GM12878 (cell line): ENCODE results near the gene LARP4B. TPM values are rescaled to one million over a fixed set of nuclear protein-coding genes. Genes with fewer than 3 reads are reported as not detected.
A peak's percentile ranks its signal among the peaks of the same experiment; 100 is the strongest.

Experiments used
- ATAC-seq: fragments of 200-7000 bp; cut with Tn5 transposase; 3 replicates; pipeline ENCODE4 v1.9.1; 2020; ENCODE audit warnings: mild to moderate bottlenecking, moderate library complexity
- BruUV-seq: library from RNA; stranded (reverse); fragments of 400-500 nt; replicated peaks from 2 replicates; lab custom pipeline; 2021; lab: Mats Ljungman, UMichigan
- CTCF ChIA-PET: fragments of 300-600 bp; sonication (Branson Sonifier 250); formaldehyde crosslinking; extraction: SDS; loops from one replicate; lab custom pipeline; 2021; ENCODE audit warnings: inconsistent platforms; lab: Yijun Ruan, JAX
- POLR2A ChIA-PET: fragments of 350-600 bp; formaldehyde crosslinking; extraction: SDS; loops from one replicate; lab custom pipeline; 2021; ENCODE audit warnings: inconsistent platforms; lab: Charles Lee
- RAD21 ChIA-PET: fragments of 300-600 bp; sonication (Branson Sonifier 250); formaldehyde crosslinking; loops from one replicate; lab custom pipeline; 2023; ENCODE audit warnings: antibody characterized with exemption; ENCODE audit not compliant: unreplicated experiment; lab: Charles Lee
- SMC1A ChIA-PET: fragments of 300-600 bp; sonication (Branson Sonifier 250); formaldehyde crosslinking; loops from one replicate; lab custom pipeline; 2023; ENCODE audit not compliant: unreplicated experiment, uncharacterized antibody; lab: Charles Lee
- DNase-seq: peaks from one replicate; pipeline ENCODE4 v3.0.0-alpha.2; 2011; ENCODE audit warnings: low read depth, low spot score
- FAIRE-seq: peaks from 3 replicates; lab custom pipeline; 2011; peaks lifted over from hg19 to GRCh38; lab: Jason Lieb, UNC
- H2AFZ ChIP-seq: 2 replicates; pipeline ENCODE4 v1.6.0; 2011; ENCODE audit warnings: low read depth, low read length, control low read depth; ENCODE audit not compliant: control insufficient read depth
- H3K27ac ChIP-seq: 2 replicates; pipeline ENCODE4 v1.5.1; 2011; ENCODE audit warnings: control low read depth; ENCODE audit not compliant: control insufficient read depth, insufficient read depth
- H3K27me3 ChIP-seq, 2 experiments: replicated peaks in 1 of 2; 2 replicates each; pipeline versions ENCODE4 v1.6.0 to v1.6.1; 2011; ENCODE audit warnings: low read length in 1 of 2; ENCODE audit not compliant: control insufficient read depth in 2 of 2, insufficient read depth in 2 of 2
- H3K36me3 ChIP-seq, 2 experiments: 2 replicates each; pipeline ENCODE4 v1.5.1; 2011; ENCODE audit warnings: low read length in 1 of 2; ENCODE audit not compliant: control insufficient read depth in 2 of 2, insufficient read depth in 2 of 2
- H3K4me1 ChIP-seq: 2 replicates; pipeline ENCODE4 v1.6.1; 2011; ENCODE audit warnings: mild to moderate bottlenecking, low read length, moderate library complexity, mixed read lengths; ENCODE audit not compliant: control insufficient read depth, insufficient read depth
- H3K4me2 ChIP-seq: 2 replicates; pipeline ENCODE4 v1.6.0; 2011; ENCODE audit warnings: control low read depth; ENCODE audit not compliant: control insufficient read depth, insufficient read depth
- H3K4me3 ChIP-seq: fragments of 200-600 bp; sonication (generic); 2 replicates; pipeline ENCODE4 v1.5.1; 2016
- H3K79me2 ChIP-seq: 2 replicates; pipeline ENCODE4 v1.6.0; 2011; ENCODE audit warnings: low read length; ENCODE audit not compliant: control insufficient read depth, insufficient read depth
- H3K9ac ChIP-seq: 2 replicates; pipeline ENCODE4 v1.8.0; 2011; ENCODE audit warnings: low read length, control low read depth, mixed read lengths; ENCODE audit not compliant: control insufficient read depth, insufficient read depth
- H3K9me3 ChIP-seq: replicated peaks from 3 replicates; pipeline ENCODE4 v1.5.1; 2011; ENCODE audit warnings: mild to moderate bottlenecking, low read length; ENCODE audit not compliant: control insufficient read depth, insufficient read depth
- H4K20me1 ChIP-seq: 2 replicates; pipeline ENCODE4 v1.6.0; 2011; ENCODE audit not compliant: control insufficient read depth, insufficient read depth
- CEBPB ChIP-seq, 2 experiments: fragments of 150-350 bp in 1 of 2; IDR thresholded peaks; 2 replicates each; pipeline ENCODE4 v1.6.1; 2012 to 2014; ENCODE audit warnings: low read depth in 2 of 2, low read length in 2 of 2, borderline replicate concordance in 1 of 2, inconsistent platforms in 1 of 2
- CUX1 ChIP-seq: IDR thresholded peaks from 2 replicates; pipeline ENCODE4 v1.6.1; 2012; ENCODE audit warnings: improper control_type of control experiment, low read depth, low read length; ENCODE audit not compliant: insufficient replicate concordance
- GABPA ChIP-seq: IDR thresholded peaks from 2 replicates; pipeline ENCODE4 v1.6.1; 2014; ENCODE audit warnings: antibody characterized with exemption, low read depth, mild to moderate bottlenecking, inconsistent platforms
- JUNB ChIP-seq: IDR thresholded peaks from 2 replicates; pipeline ENCODE4 v1.6.1; 2016; ENCODE audit warnings: antibody characterized with exemption, mild to moderate bottlenecking
- MTA2 ChIP-seq: fragments of 450-650 bp; IDR thresholded peaks from 2 replicates; pipeline ENCODE4 v1.6.1; 2016; ENCODE audit warnings: low read depth, mild to moderate bottlenecking, moderate library complexity
- MYC ChIP-seq: IDR thresholded peaks from 2 replicates; pipeline ENCODE4 v1.6.1; 2011; ENCODE audit warnings: mild to moderate bottlenecking, low read length, moderate library complexity, inconsistent platforms; ENCODE audit not compliant: insufficient read depth, insufficient replicate concordance, insufficient read length, severe bottlenecking
- POLR2AphosphoS2 ChIP-seq: IDR thresholded peaks from 2 replicates; pipeline ENCODE4 v1.6.1; 2011; ENCODE audit warnings: low read depth, mild to moderate bottlenecking, low read length, improper control_type of control experiment, moderate library complexity
- WGBS: methylation state at CpG from one replicate; pipeline ENCODE4 v1.1.6; 2016; ENCODE audit warnings: low lambda C conversion rate; ENCODE audit not compliant: insufficient replicate concordance, insufficient coverage; ENCODE audit errors: missing lambda C conversion rate; 5-methylcytosine and 5-hydroxymethylcytosine counted together
- in situ Hi-C: fragments of 300-500 bp; cut with MboI; formaldehyde crosslinking; loops from 9 replicates; pipeline ENCODE4 v1.14.3; 2018; ENCODE audit warnings: mixed read lengths
- intact Hi-C: fragments of 100-400 bp; cut with micrococcal nuclease; formaldehyde crosslinking; loops from one replicate; pipeline ENCODE4 v1.14.2; 2022; ENCODE audit not compliant: unreplicated experiment
- polyA plus RNA-seq, 11 experiments: library from polyadenylated mRNA; depleted of rRNA in 4 of 11; unstranded in 6 of 11; stranded (reverse) in 5 of 11; fragments of >200 nt; fragmentation: Nextera tagmentation in 4 of 11; fragmentation: Illumina TruSeq in 1 of 11; extraction: Ambion mirVana in 4 of 11; extraction: Trizol in 1 of 11; gene quantifications; 1 replicate in 1 of 11; 2 replicates in 10 of 11; pipeline versions ENCODE4 v1.2.1 to v1.2.3, GENCODE V29; 2011 to 2016; ENCODE audit warnings: inconsistent platforms in 2 of 11, missing spikeins in 2 of 11, low read depth in 1 of 11
- total RNA-seq, 4 experiments: library from RNA; depleted of rRNA in 3 of 4; stranded (reverse); fragments of >200 nt in 3 of 4; fragmentation: Illumina TruSeq in 1 of 4; extraction: Trizol in 1 of 4; gene quantifications; 2 replicates each; pipeline versions ENCODE4 v1.2.1 to v1.2.3, GENCODE V29; 2013 to 2021
- TF ChIP-seq, protein P1 (sequence below): IDR thresholded peaks from 2 replicates; pipeline ENCODE4 v1.6.1; 2012; ENCODE audit warnings: low read depth, low read length, improper control_type of control experiment

LARP4B gene
- total and polyA plus RNA-seq, 10 of the 15 experiments (the other 5 are each of a cell fraction or from before 2014, with no cell fraction given), result 10.5 to 119 (median 39.4) TPM

- WGBS, result 76% methylated on average over 15 of the region's 15 CpGs
- H2AFZ ChIP-seq, result no peak overlapping the region
- no peaks in the 10 kb centered on the region for H3K36me3 ChIP-seq
- H3K4me1 ChIP-seq, result peaks cover 17% of the 10 kb centered on the region
- peaks cover 2% of the 10 kb centered on the region; the same call in 2 of the 3 replicates for H3K9me3 ChIP-seq
- peak; percentile 27 for FAIRE-seq
- RAD21 ChIA-PET, result no interaction called here
- no peaks in the 10 kb centered on the region for H4K20me1 ChIP-seq
- TF ChIP-seq MTA2 (no peak), JUNB (peak; percentile 77), POLR2AphosphoS2 (no peak)
- TF ChIP-seq, all 136 proteins: peak for 1
- ChIA-PET SMC1A (interaction anchor here (0.7 kb wide), 1 partner anchor 12 kb away, joined by 3 read pairs; no protein-coding TSS in a partner anchor), POLR2A (interaction anchor here (0.6 kb wide), 1 partner anchor 13 kb away, joined by 3 read pairs; no protein-coding TSS in a partner anchor), CTCF (no interaction called here)
- Histone ChIP-seq H3K4me3 (no peak overlapping the region), H3K79me2 (no peaks in the 10 kb centered on the region), H3K9ac (no peak overlapping the region), H3K4me2 (no peak overlapping the region), H3K27ac (no peak overlapping the region), H3K27me3 (no peaks in the 10 kb centered on the region)
- DNase-seq (no peak), ATAC-seq (no peak)
- in situ Hi-C loops (no loop called here), intact Hi-C loops (no loop called here)
- BruUV-seq, result no TSS peak
Measured at GRCh38 chr10:969473-970150, 38.1 kb upstream of the LARP4B start.

- Histone ChIP-seq H3K4me2 (no peak overlapping the region), H2AFZ (no peak overlapping the region), H3K27ac (no peak overlapping the region), H3K79me2 (no peaks in the 10 kb centered on the region), H3K4me3 (no peak overlapping the region), H3K36me3 (no peaks in the 10 kb centered on the region), H3K27me3 (no peaks in the 10 kb centered on the region), H4K20me1 (no peaks in the 10 kb centered on the region), H3K4me1 (peaks cover 7% of the 10 kb centered on the region), H3K9ac (no peak overlapping the region), H3K9me3 (peaks cover 2% of the 10 kb centered on the region; the same call in 2 of the 3 replicates)
- POLR2A ChIA-PET, result interaction anchor here (0.6 kb wide), 1 partner anchor 12 kb away, joined by 3 read pairs; no protein-coding TSS in a partner anchor
- intact Hi-C loops (no loop called here), in situ Hi-C loops (no loop called here)
- RAD21 ChIA-PET, result no interaction called here
- BruUV-seq, result no TSS peak
- SMC1A ChIA-PET, result interaction anchor here (0.6 kb wide), 1 partner anchor 19 kb away, joined by 3 read pairs; no protein-coding TSS in a partner anchor
- ATAC-seq (no peak), FAIRE-seq (no peak), DNase-seq (no peak)
- 78% methylated on average over 17 of the region's 17 CpGs for WGBS
- CTCF ChIA-PET, result no interaction called here
- TF ChIP-seq MYC (no peak), GABPA (no peak), CEBPB (IDR thresholded peaks at IDR 0.05; ENCODE audit: borderline replicate concordance in 1 of 2, low read depth in 2 of 2, low read length in 2 of 2) (no peak), CUX1 (no peak)
- TF ChIP-seq, protein P1, sequence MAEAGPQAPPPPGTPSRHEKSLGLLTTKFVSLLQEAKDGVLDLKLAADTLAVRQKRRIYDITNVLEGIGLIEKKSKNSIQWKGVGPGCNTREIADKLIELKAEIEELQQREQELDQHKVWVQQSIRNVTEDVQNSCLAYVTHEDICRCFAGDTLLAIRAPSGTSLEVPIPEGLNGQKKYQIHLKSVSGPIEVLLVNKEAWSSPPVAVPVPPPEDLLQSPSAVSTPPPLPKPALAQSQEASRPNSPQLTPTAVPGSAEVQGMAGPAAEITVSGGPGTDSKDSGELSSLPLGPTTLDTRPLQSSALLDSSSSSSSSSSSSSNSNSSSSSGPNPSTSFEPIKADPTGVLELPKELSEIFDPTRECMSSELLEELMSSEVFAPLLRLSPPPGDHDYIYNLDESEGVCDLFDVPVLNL, result no peak
Measured at GRCh38 chr10:968546-969199, 37.2 kb upstream of the LARP4B start.
